NCI-H1436 treated with DMSO at 0.1 percent for 48 hours (cell line): ENCODE measurements around the gene WFDC2.
"Not testable (repeated sequence)": the region's sequence is repeated elsewhere in the genome, so short reads cannot be mapped to it uniquely, and the experiment has no call there.

ENCODE experiments used
- DNase-seq: peaks from one replicate; lab custom pipeline; 2025; lab: John Stamatoyannopoulos, UW

Gene WFDC2

GRCh38 chr20:45452238-45452637 lies 17.3 kb upstream of the WFDC2 start:
- DNase-seq: no peak

GRCh38 chr20:45452772-45453691 lies 16.5 kb upstream of the WFDC2 start:
- DNase-seq: no peak

DNA sequence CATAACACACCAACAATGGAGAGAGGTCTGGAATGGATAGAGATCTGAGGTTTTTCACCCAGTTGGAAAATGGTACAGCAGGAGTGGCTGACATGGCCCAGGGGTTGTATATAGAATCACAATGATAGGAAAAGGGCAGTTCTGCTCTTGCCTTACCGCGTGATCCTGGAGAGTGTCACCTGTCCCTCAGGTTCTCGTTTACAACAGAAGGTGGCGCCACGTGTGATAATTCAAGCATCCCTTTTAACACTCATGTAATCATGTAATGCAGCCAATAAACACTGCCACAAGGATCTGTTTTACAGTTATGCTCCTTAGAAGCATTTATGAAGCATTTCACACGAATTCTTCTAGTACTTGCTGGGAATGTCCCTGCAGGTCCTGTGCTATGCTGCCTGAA lies 12.9 kb upstream of the WFDC2 start:
- DNase-seq: no peak

GRCh38 chr20:45459606-45460005 lies 9.9 kb upstream of the WFDC2 start:
- no peak for DNase-seq

GRCh38 chr20:45461225-45461624 lies 8.3 kb upstream of the WFDC2 start:
- DNase-seq: no peak

- no peak for DNase-seq
Observed at GRCh38 chr20:45462711-45463509, 6.6 kb upstream of the WFDC2 start.

- DNase-seq: no peak
Observed at GRCh38 chr20:45463709-45464108, 5.8 kb upstream of the WFDC2 start.

- DNase-seq: no peak
Observed at GRCh38 chr20:45465491-45466266, 3.9 kb upstream of the WFDC2 start.

- DNase-seq: no peak
Observed at GRCh38 chr20:45467172-45467571, 2.4 kb upstream of the WFDC2 start.

GRCh38 chr20:45467861-45468260 lies 1.7 kb upstream of the WFDC2 start:
- no peak for DNase-seq

GRCh38 chr20:45470262-45470931 lies 844 bp downstream of the WFDC2 start:
- no peak for DNase-seq

DNA sequence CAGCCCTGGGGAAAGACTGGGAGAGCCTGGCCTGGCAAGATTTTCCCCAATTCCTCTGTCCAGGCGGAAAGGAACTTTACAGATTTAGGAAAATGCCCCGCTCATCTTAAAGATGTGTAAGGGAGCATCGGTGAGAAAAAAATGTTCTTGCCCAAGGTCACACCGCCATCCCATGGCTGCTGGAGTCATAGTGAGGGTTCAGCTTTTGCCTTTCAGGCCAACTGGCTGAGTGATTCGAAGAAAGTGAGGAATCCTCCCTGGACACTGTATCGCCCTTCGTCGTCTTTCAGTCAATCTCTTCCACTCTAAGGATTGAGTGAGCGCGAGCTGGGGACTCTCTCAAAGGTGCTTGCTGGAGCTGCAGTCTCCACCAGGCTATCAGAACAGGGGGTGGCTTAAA lies 1.4 kb downstream of the WFDC2 start:
- no peak for DNase-seq

GRCh38 chr20:45472286-45472685 lies 2.7 kb downstream of the WFDC2 start:
- DNase-seq: not testable (repeated sequence)

- DNase-seq: not testable (repeated sequence)
Observed at GRCh38 chr20:45477530-45478148, 8.1 kb downstream of the WFDC2 start.

GRCh38 chr20:45479822-45480221 lies 10.3 kb downstream of the WFDC2 start:
- no peak for DNase-seq

GRCh38 chr20:45484676-45485075 lies 15.1 kb downstream of the WFDC2 start:
- no peak for DNase-seq

GRCh38 chr20:45485388-45485787 lies 15.8 kb downstream of the WFDC2 start:
- no peak for DNase-seq

DNA sequence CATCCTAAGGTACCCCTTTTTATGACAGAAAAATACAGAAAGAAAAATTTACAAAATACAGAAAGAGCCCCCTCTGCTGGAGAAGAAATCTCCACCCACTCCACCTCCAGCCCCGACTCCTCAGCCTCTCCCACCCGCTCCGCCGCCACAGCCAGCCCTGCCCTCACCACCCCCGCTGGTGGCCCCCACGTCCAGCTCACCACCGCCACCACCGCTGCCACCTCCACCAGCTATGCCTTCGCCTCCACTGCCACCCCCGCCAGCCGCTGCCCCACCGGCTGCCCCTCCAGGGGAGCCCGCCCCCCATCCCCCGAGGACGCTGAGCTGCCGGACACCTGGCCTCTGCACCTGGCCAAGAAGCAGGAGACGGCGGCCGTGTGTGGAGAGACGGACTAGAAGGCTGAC lies 17.7 kb downstream of the WFDC2 start:
- no peak for DNase-seq

- no peak for DNase-seq
Observed at GRCh38 chr20:45489083-45489531, 19.6 kb downstream of the WFDC2 start.

DNA sequence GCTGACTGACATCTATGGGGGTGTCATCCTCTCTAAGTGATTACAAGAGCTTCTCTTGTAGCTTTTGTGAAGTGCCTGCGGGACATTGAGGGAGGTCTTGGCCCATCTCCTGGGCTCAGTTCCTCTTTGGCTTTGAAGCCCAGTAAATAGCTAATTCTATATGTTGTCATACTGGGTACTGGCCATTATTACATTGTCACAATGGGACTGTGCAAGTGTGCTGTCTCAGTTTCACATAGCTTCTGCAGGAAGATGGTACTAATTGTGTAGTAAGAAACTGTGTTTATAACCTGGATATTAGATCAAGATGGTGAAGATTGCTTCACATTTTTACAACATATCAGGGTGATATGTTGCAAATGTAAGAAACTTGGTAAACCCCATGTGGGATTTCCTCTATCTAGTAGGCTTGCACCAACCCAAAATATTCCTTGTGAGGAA lies 26.0 kb downstream of the WFDC2 start:
- DNase-seq: no peak

DNA sequence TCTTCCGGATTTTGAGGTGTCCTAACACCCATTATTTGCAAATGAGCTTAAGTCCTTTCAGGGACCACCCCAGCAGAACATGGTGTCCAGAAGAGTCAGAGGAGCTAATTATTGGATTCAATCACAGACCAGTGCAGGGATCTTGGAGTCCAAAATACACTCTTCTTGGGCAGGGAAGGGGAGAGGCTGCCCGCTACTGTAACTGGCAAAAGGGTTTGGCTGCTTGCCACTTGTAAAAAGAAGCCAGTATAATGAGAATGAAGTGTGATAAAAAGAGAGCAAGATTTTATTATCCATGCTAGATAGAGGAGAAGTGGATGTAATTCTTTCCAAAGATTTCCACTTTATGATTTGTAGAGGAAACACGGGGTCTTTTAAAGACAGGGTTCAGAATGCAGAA lies 26.6 kb downstream of the WFDC2 start:
- no peak for DNase-seq
